Calu3 (cell line): ENCODE data around the gene LRMDA. TPM values are rescaled to one million over a fixed set of nuclear protein-coding genes. Genes with fewer than 3 reads are reported as not detected.

Source experiments
- BruUV-seq: library from RNA; stranded (reverse); fragments of 400-500 nt; replicated peaks from 2 replicates; lab custom pipeline; 2021; lab: Mats Ljungman, UMichigan
- CTCF ChIA-PET: fragments of 300-600 bp; sonication (Branson Sonifier 250); formaldehyde crosslinking; loops from one replicate; lab custom pipeline; 2022; ENCODE audit warnings: antibody characterized with exemption; lab: Charles Lee
- DNase-seq: peaks from one replicate; pipeline ENCODE4 v3.0.0; 2022
- H3K27ac Mint-ChIP-seq: one replicate; pipeline ENCODE4 v1.8.0; 2022; ENCODE audit warnings: mixed read lengths; ENCODE audit not compliant: unreplicated experiment
- H3K27me3 Mint-ChIP-seq: one replicate; pipeline ENCODE4 v1.8.0; 2022; ENCODE audit warnings: mixed read lengths; ENCODE audit not compliant: unreplicated experiment
- H3K36me3 Mint-ChIP-seq: one replicate; pipeline ENCODE4 v1.8.0; 2022; ENCODE audit warnings: mild to moderate bottlenecking, moderate library complexity, mixed read lengths; ENCODE audit not compliant: insufficient read depth, unreplicated experiment
- H3K4me1 Mint-ChIP-seq: one replicate; pipeline ENCODE4 v1.8.0; 2022; ENCODE audit warnings: mild to moderate bottlenecking, low read depth, mixed read lengths; ENCODE audit not compliant: unreplicated experiment
- H3K4me3 Mint-ChIP-seq: one replicate; pipeline ENCODE4 v1.8.0; 2022; ENCODE audit warnings: mild to moderate bottlenecking, low read depth, moderate library complexity, mixed read lengths; ENCODE audit not compliant: unreplicated experiment
- H3K9me3 Mint-ChIP-seq: one replicate; pipeline ENCODE4 v1.8.0; 2022; ENCODE audit warnings: low read depth, mixed read lengths; ENCODE audit not compliant: unreplicated experiment
- CTCF ChIP-seq: fragments of 200-600 bp; IDR thresholded peaks from one replicate; pipeline ENCODE4 v1.8.0; 2022; ENCODE audit warnings: antibody characterized with exemption; ENCODE audit not compliant: unreplicated experiment
- intact Hi-C: fragments of 100-400 bp; cut with micrococcal nuclease; formaldehyde crosslinking; loops from one replicate; pipeline ENCODE4 v1.10.0; 2022; ENCODE audit not compliant: unreplicated experiment
- total RNA-seq: library from RNA; stranded (reverse); gene quantifications from 2 replicates; pipeline ENCODE4 v1.2.3, GENCODE V29; 2022

LRMDA gene
- total RNA-seq, 1 experiment from 2014 or later, result 7.6 TPM

GRCh38 chr10:75400771-75401568 is 30.5 kb upstream of the LRMDA start:
- intact Hi-C loops, result loop anchor here (1.0 to 10.0 kb wide), 8 partner anchors 139 to 1711 kb away; no protein-coding TSS in a partner anchor
- H3K4me1 Mint-ChIP-seq, result peaks cover 17% of the 10 kb centered on the region
- CTCF ChIA-PET, result interaction anchor here (0.8 to 2.0 kb wide), 15 partner anchors 9 to 636 kb away, joined by 3 to 12 read pairs (median 4); partner anchors contain the start of gene COMTD1
- peak; percentile 70 for DNase-seq
- TSS peak; percentile 52 for BruUV-seq
- H3K36me3 Mint-ChIP-seq, result peaks cover 83% of the 10 kb centered on the region
- TF ChIP-seq CTCF, result no peak
- H3K27me3 Mint-ChIP-seq, result no peaks in the 10 kb centered on the region
- no peaks in the 10 kb centered on the region for H3K9me3 Mint-ChIP-seq
- peak overlapping the region; percentile 55 for H3K27ac Mint-ChIP-seq
- H3K4me3 Mint-ChIP-seq, result peak overlapping the region; percentile 95

GRCh38 chr10:75401569-75402485 is 29.6 kb upstream of the LRMDA start, which contains the start of gene ZNF503:
Gene ZNF503, minus strand, starts transcription at chr10:75401764. Its CDS starts 345 bp downstream, at chr10:75401419.
- Mint-ChIP-seq H3K4me1 (peaks cover 17% of the 10 kb centered on the region), H3K36me3 (peaks cover 78% of the 10 kb centered on the region), H3K9me3 (no peaks in the 10 kb centered on the region), H3K27ac (peak within 1 kb of the TSS; percentile 72), H3K27me3 (no peaks in the 10 kb centered on the region), H3K4me3 (peak within 1 kb of the TSS; percentile 95)
- peak; percentile 98 for DNase-seq
- no peak for TF ChIP-seq CTCF
- intact Hi-C loops, result loop anchor here (1.0 to 10.0 kb wide), 8 partner anchors 140 to 1710 kb away; no protein-coding TSS in a partner anchor
- no TSS peak for BruUV-seq
- CTCF ChIA-PET, result interaction anchor here (0.6 to 2.0 kb wide), 15 partner anchors 8 to 635 kb away, joined by 3 to 12 read pairs (median 4); partner anchors contain the start of gene COMTD1

- Mint-ChIP-seq H3K27me3 (no peaks in the 10 kb centered on the region), H3K4me1 (peaks cover 17% of the 10 kb centered on the region), H3K27ac (peak overlapping the region; percentile 72), H3K36me3 (peaks cover 79% of the 10 kb centered on the region), H3K9me3 (no peaks in the 10 kb centered on the region), H3K4me3 (peak overlapping the region; percentile 95)
- TF ChIP-seq CTCF, result no peak
- CTCF ChIA-PET, result interaction anchor here (0.6 to 2.0 kb wide), 9 partner anchors 13 to 634 kb away, joined by 3 to 12 read pairs (median 5); partner anchors contain the start of gene COMTD1
- intact Hi-C loops, result loop anchor here (1.0 to 10.0 kb wide), 6 partner anchors 140 to 1710 kb away; no protein-coding TSS in a partner anchor
- peak; percentile 69 for DNase-seq
- BruUV-seq, result no TSS peak
These were observed 28.8 kb upstream of the LRMDA start for GRCh38 chr10:75402486-75403143.
